ENCODE data around the gene CEP112.

Gene CEP112

DNA sequence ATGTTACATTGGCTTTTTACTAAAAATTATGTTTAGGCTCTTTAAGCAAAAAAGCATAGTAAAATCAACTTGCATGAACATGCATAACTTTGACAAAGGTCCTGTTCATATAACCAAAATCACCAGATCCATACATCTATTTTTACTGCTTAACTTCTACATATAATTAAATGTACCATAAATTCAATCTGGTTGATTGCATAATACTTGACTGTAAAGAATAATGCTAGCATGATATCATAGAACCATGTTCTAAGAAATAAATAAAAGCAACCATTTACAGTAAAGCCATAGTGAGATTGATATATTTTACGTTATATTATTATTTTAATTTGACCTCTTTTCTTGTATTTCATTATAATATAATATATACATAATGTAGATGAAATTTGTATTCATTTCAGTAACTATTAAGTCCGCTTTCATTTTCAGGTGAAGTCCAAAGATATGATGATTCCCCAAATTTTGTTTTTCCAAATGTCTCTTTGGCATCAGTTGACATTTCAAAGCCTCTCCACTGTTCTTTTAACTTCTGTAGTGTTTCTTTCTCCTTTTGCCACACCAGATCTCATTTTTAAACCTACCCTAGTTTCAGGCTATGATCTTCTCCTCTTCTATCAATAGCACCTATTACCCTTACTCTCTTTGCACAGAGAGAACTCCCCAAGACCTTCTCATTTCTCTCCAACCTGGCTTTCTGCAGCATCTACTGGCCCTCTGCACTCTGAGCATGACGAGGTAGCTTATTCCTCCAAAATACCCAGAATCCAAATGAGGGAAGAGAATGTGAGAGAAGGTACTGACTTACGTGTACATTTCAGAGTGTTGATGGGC is 35.5 kb upstream of the CEP112 start:
- ATAC-seq = no peak
- TF ChIP-seq ZC3H10 (CRISPR knock-in tag; IDR thresholded peaks at IDR 0.05) (no peak), TCF4 (CRISPR knock-in tag; IDR thresholded peaks at IDR 0.05; ENCODE audit: borderline replicate concordance) (no peak), ISL1 (CRISPR knock-in tag; IDR thresholded peaks at IDR 0.05) (no peak), ZNF70 (CRISPR knock-in tag; IDR thresholded peaks at IDR 0.05) (no peak), CSDC2 (CRISPR knock-in tag; IDR thresholded peaks at IDR 0.05) (no peak), TOX (CRISPR knock-in tag; IDR thresholded peaks at IDR 0.05; ENCODE audit: borderline replicate concordance) (no peak), PPARA (CRISPR knock-in tag; IDR thresholded peaks at IDR 0.05; ENCODE audit: borderline replicate concordance) (no peak), ZNF8 (CRISPR knock-in tag; IDR thresholded peaks at IDR 0.05) (no peak), RARB (CRISPR knock-in tag; IDR thresholded peaks at IDR 0.05) (no peak), GLIS3 (CRISPR knock-in tag; IDR thresholded peaks at IDR 0.05) (no peak), ZFP3 (CRISPR knock-in tag; IDR thresholded peaks at IDR 0.05) (no peak), BACH2 (CRISPR knock-in tag; IDR thresholded peaks at IDR 0.05; ENCODE audit: borderline replicate concordance) (no peak), ZNF565 (CRISPR knock-in tag; conservative IDR thresholded peaks at IDR 0.05; ENCODE audit: low read depth) (no peak), SNAI2 (CRISPR knock-in tag; IDR thresholded peaks at IDR 0.05) (no peak)
- TF ChIP-seq, protein P1, sequence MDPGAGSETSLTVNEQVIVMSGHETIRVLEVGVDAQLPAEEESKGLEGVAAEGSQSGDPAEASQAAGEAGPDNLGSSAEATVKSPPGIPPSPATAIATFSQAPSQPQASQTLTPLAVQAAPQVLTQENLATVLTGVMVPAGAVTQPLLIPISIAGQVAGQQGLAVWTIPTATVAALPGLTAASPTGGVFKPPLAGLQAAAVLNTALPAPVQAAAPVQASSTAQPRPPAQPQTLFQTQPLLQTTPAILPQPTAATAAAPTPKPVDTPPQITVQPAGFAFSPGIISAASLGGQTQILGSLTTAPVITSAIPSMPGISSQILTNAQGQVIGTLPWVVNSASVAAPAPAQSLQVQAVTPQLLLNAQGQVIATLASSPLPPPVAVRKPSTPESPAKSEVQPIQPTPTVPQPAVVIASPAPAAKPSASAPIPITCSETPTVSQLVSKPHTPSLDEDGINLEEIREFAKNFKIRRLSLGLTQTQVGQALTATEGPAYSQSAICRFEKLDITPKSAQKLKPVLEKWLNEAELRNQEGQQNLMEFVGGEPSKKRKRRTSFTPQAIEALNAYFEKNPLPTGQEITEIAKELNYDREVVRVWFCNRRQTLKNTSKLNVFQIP (CRISPR knock-in tag; IDR thresholded peaks at IDR 0.05; ENCODE audit: borderline replicate concordance, low read depth) = no peak
- TF ChIP-seq, protein P2, sequence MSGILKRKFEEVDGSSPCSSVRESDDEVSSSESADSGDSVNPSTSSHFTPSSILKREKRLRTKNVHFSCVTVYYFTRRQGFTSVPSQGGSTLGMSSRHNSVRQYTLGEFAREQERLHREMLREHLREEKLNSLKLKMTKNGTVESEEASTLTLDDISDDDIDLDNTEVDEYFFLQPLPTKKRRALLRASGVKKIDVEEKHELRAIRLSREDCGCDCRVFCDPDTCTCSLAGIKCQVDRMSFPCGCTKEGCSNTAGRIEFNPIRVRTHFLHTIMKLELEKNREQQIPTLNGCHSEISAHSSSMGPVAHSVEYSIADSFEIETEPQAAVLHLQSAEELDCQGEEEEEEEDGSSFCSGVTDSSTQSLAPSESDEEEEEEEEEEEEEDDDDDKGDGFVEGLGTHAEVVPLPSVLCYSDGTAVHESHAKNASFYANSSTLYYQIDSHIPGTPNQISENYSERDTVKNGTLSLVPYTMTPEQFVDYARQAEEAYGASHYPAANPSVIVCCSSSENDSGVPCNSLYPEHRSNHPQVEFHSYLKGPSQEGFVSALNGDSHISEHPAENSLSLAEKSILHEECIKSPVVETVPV (CRISPR knock-in tag; IDR thresholded peaks at IDR 0.05) = no peak
- TF ChIP-seq, protein P3, sequence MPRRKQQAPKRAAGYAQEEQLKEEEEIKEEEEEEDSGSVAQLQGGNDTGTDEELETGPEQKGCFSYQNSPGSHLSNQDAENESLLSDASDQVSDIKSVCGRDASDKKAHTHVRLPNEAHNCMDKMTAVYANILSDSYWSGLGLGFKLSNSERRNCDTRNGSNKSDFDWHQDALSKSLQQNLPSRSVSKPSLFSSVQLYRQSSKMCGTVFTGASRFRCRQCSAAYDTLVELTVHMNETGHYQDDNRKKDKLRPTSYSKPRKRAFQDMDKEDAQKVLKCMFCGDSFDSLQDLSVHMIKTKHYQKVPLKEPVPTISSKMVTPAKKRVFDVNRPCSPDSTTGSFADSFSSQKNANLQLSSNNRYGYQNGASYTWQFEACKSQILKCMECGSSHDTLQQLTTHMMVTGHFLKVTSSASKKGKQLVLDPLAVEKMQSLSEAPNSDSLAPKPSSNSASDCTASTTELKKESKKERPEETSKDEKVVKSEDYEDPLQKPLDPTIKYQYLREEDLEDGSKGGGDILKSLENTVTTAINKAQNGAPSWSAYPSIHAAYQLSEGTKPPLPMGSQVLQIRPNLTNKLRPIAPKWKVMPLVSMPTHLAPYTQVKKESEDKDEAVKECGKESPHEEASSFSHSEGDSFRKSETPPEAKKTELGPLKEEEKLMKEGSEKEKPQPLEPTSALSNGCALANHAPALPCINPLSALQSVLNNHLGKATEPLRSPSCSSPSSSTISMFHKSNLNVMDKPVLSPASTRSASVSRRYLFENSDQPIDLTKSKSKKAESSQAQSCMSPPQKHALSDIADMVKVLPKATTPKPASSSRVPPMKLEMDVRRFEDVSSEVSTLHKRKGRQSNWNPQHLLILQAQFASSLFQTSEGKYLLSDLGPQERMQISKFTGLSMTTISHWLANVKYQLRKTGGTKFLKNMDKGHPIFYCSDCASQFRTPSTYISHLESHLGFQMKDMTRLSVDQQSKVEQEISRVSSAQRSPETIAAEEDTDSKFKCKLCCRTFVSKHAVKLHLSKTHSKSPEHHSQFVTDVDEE (CRISPR knock-in tag; IDR thresholded peaks at IDR 0.05) = no peak
- TF ChIP-seq, protein P4, sequence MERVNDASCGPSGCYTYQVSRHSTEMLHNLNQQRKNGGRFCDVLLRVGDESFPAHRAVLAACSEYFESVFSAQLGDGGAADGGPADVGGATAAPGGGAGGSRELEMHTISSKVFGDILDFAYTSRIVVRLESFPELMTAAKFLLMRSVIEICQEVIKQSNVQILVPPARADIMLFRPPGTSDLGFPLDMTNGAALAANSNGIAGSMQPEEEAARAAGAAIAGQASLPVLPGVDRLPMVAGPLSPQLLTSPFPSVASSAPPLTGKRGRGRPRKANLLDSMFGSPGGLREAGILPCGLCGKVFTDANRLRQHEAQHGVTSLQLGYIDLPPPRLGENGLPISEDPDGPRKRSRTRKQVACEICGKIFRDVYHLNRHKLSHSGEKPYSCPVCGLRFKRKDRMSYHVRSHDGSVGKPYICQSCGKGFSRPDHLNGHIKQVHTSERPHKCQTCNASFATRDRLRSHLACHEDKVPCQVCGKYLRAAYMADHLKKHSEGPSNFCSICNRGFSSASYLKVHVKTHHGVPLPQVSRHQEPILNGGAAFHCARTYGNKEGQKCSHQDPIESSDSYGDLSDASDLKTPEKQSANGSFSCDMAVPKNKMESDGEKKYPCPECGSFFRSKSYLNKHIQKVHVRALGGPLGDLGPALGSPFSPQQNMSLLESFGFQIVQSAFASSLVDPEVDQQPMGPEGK (CRISPR knock-in tag; IDR thresholded peaks at IDR 0.05; ENCODE audit: borderline replicate concordance) = no peak

DNA sequence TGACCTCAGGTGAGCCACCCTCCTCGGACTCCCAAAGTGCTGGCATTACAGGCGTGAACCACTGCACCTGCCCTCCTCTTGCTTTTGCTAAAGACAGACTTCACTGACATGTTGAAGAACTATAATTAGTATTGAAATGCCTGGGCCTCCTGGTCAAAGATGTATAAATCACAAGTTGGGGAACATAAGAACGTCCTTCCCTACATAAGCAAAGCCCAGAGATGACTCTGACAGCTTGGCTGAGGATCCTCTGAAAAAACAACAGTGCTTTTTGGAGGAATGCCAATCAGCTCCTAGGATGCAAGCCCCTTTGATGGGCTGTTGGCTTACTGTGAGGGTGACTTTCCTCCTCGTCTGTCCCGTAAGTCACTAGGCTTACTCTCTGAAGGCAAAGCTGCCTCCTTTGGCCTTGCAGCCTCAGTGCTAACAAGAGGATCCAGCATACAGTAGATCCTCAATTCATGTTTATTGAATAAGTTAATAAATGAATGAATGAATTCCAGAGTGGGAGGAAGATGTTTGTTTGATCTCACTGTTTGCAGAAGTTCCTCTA is 30.9 kb upstream of the CEP112 start:
- no peak for ATAC-seq
- TF ChIP-seq ZNF565 (CRISPR knock-in tag; conservative IDR thresholded peaks at IDR 0.05; ENCODE audit: low read depth) (no peak), ZNF8 (CRISPR knock-in tag; IDR thresholded peaks at IDR 0.05) (no peak), ZC3H10 (CRISPR knock-in tag; IDR thresholded peaks at IDR 0.05) (no peak), ARNTL (CRISPR knock-in tag; IDR thresholded peaks at IDR 0.05; ENCODE audit: borderline replicate concordance, low read depth) (no peak), OSR1 (CRISPR knock-in tag; IDR thresholded peaks at IDR 0.05) (no peak)
- TF ChIP-seq, protein P5, sequence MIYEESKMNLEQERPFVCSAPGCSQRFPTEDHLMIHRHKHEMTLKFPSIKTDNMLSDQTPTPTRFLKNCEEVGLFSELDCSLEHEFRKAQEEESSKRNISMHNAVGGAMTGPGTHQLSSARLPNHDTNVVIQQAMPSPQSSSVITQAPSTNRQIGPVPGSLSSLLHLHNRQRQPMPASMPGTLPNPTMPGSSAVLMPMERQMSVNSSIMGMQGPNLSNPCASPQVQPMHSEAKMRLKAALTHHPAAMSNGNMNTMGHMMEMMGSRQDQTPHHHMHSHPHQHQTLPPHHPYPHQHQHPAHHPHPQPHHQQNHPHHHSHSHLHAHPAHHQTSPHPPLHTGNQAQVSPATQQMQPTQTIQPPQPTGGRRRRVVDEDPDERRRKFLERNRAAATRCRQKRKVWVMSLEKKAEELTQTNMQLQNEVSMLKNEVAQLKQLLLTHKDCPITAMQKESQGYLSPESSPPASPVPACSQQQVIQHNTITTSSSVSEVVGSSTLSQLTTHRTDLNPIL (CRISPR knock-in tag; IDR thresholded peaks at IDR 0.05; ENCODE audit: low read depth) = no peak
